Muscle of leg (tissue), 11 donors: ENCODE data around the gene TBC1D22A. TPM values are rescaled to one million over a fixed set of nuclear protein-coding genes. Genes with fewer than 3 reads are reported as not detected.
A peak's percentile ranks its signal among the peaks of the same experiment; 100 is the strongest.

Experiments used
- DNase-seq: peaks from one replicate; pipeline ENCODE4 v3.0.0; 2013
- H3K27ac ChIP-seq: one replicate; pipeline ENCODE4 v1.5.1; 2013; ENCODE audit warnings: mild to moderate bottlenecking, low read length, control low read depth
- H3K27me3 ChIP-seq: one replicate; pipeline ENCODE4 v1.6.1; 2013; ENCODE audit warnings: low read length; ENCODE audit not compliant: control insufficient read depth, insufficient read depth
- H3K36me3 ChIP-seq: one replicate; pipeline ENCODE4 v1.6.1; 2013; ENCODE audit warnings: low read length; ENCODE audit not compliant: control insufficient read depth, insufficient read depth
- H3K4me1 ChIP-seq: one replicate; pipeline ENCODE4 v1.6.1; 2013; ENCODE audit warnings: low read length; ENCODE audit not compliant: control insufficient read depth, insufficient read depth
- H3K4me3 ChIP-seq: one replicate; pipeline ENCODE4 v1.5.1; 2013; ENCODE audit warnings: low read length, control low read depth
- H3K9me3 ChIP-seq: replicated peaks from 2 replicates; pipeline ENCODE4 v1.6.1; 2013; ENCODE audit warnings: low read depth, low read length; ENCODE audit not compliant: control insufficient read depth
- WGBS: methylation state at CpG from one replicate; pipeline ENCODE4 v1.1.5; 2013; ENCODE audit warnings: missing lambda C conversion rate; ENCODE audit not compliant: insufficient coverage; 5-methylcytosine and 5-hydroxymethylcytosine counted together
- polyA plus RNA-seq, 8 donors: library from polyadenylated mRNA; unstranded; fragments of 120-200 nt; gene quantifications; one replicate each; pipeline versions ENCODE4 v1.2.1 to v1.2.3, GENCODE V29; 2013; ENCODE audit warnings: inconsistent platforms in 1 of 8, low replicate concordance in 1 of 8; ENCODE audit not compliant: insufficient read length in 8 of 8, insufficient read depth in 1 of 8
- total RNA-seq: library from RNA; stranded (reverse); fragments of 120-200 nt; gene quantifications from one replicate; pipeline ENCODE4 v1.2.4, GENCODE V29; 2013

TBC1D22A gene
- total and polyA plus RNA-seq, 9 donors = 8.0 to 16.9 (median 15.6) TPM

- 89% methylated on average over 5 of the region's 7 CpGs for WGBS
- no peak overlapping the region for H3K4me3 ChIP-seq
- no peaks in the 10 kb centered on the region for H3K4me1 ChIP-seq
- peaks cover 2% of the 10 kb centered on the region for H3K36me3 ChIP-seq
- DNase-seq = no peak
- no peak overlapping the region for H3K27ac ChIP-seq
- H3K27me3 ChIP-seq = no peaks in the 10 kb centered on the region
- H3K9me3 ChIP-seq = no peaks in the 10 kb centered on the region
Observed at GRCh38 chr22:46951973-46952372, 189.5 kb downstream of the TBC1D22A start.

- Histone ChIP-seq H3K4me3 (no peak overlapping the region), H3K4me1 (no peaks in the 10 kb centered on the region), H3K36me3 (peaks cover 2% of the 10 kb centered on the region), H3K27me3 (no peaks in the 10 kb centered on the region), H3K9me3 (no peaks in the 10 kb centered on the region), H3K27ac (no peak overlapping the region)
- 90% methylated on average over 8 of the region's 18 CpGs for WGBS
- peak; percentile 30 for DNase-seq
Observed at GRCh38 chr22:46953968-46954765, 191.7 kb downstream of the TBC1D22A start.

DNA sequence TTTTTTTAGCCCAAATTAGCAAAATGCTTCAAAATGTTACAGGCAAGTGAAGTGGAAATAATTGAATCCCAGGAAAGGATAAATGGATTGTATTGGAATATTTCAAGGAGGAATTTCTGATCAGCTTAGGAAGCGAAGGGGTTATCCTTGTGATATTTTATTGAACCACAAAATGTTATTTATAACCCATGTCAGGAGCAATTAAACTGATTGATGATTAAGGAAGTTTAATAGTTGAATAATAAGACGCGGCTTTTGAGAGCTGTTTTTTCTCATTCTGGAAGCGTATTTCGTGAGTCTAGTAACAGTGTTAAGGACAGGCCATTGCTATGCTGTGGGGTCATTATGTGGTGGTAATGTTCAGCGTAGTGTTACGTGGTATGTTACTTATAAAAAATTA is 192.3 kb downstream of the TBC1D22A start:
- Histone ChIP-seq H3K27ac (no peak overlapping the region), H3K36me3 (peaks cover 2% of the 10 kb centered on the region), H3K4me1 (no peaks in the 10 kb centered on the region), H3K4me3 (no peak overlapping the region), H3K9me3 (no peaks in the 10 kb centered on the region), H3K27me3 (no peaks in the 10 kb centered on the region)
- DNase-seq = no peak
- WGBS = 95% methylated on average over 4 of the region's 7 CpGs

DNA sequence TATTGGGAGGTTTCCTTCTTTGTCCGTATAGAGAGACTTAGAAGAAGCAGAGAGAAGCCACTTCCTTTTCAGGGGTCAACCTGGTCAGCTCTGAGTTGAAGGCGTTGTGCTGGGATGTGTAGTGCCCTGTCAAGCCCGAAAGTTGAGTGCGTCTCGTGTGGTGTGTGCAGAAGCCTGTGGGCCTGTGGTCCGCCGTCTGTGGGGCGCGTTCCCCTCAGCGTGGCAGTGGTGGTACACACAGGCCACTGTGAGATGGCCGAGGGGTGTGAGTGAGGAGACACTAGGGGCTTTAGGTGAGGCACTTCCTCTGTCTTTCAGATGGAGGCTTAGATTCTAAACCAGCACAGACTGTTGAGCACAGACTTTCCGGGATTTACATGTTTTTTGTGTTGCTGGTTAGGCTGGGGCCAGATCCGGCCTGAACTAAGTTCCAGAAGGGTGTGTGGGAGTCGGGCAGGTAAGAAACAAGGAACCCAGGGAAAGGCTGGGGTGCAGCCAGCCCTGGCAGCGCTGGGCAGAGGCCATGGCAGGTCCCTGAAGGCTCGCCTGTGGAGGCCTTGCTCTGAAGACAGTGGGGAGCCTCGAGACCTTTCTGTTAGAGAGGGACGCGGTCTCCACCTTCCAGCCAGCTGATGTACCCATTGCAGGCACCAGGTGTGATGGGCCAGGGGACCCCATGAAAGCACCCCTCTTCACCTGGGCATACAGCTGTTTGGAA is 194.2 kb downstream of the TBC1D22A start:
- no peak overlapping the region for H3K4me3 ChIP-seq
- no peaks in the 10 kb centered on the region for H3K4me1 ChIP-seq
- no peaks in the 10 kb centered on the region for H3K36me3 ChIP-seq
- H3K27ac ChIP-seq = no peak overlapping the region
- H3K9me3 ChIP-seq = no peaks in the 10 kb centered on the region
- WGBS = 86% methylated on average over 16 of the region's 19 CpGs
- H3K27me3 ChIP-seq = no peaks in the 10 kb centered on the region
- DNase-seq = no peak

GRCh38 chr22:46957521-46957920 is 195.1 kb downstream of the TBC1D22A start:
- no peaks in the 10 kb centered on the region for H3K36me3 ChIP-seq
- DNase-seq = no peak
- no peaks in the 10 kb centered on the region for H3K27me3 ChIP-seq
- H3K4me1 ChIP-seq = no peaks in the 10 kb centered on the region
- H3K27ac ChIP-seq = no peak overlapping the region
- no peaks in the 10 kb centered on the region for H3K9me3 ChIP-seq
- 88% methylated on average over 11 of the region's 12 CpGs for WGBS
- no peak overlapping the region for H3K4me3 ChIP-seq

GRCh38 chr22:46958191-46958590 is 195.7 kb downstream of the TBC1D22A start:
- H3K27me3 ChIP-seq = no peaks in the 10 kb centered on the region
- H3K36me3 ChIP-seq = no peaks in the 10 kb centered on the region
- 67% methylated on average over 8 of the region's 10 CpGs for WGBS
- no peak for DNase-seq
- H3K27ac ChIP-seq = no peak overlapping the region
- no peaks in the 10 kb centered on the region for H3K9me3 ChIP-seq
- H3K4me3 ChIP-seq = no peak overlapping the region
- no peaks in the 10 kb centered on the region for H3K4me1 ChIP-seq

GRCh38 chr22:46958658-46959057 is 196.2 kb downstream of the TBC1D22A start:
- Histone ChIP-seq H3K9me3 (no peaks in the 10 kb centered on the region), H3K27ac (no peak overlapping the region), H3K27me3 (no peaks in the 10 kb centered on the region), H3K36me3 (no peaks in the 10 kb centered on the region), H3K4me1 (peaks cover 4% of the 10 kb centered on the region), H3K4me3 (no peak overlapping the region)
- 72% methylated on average over 5 of the region's 10 CpGs for WGBS
- DNase-seq = no peak

DNA sequence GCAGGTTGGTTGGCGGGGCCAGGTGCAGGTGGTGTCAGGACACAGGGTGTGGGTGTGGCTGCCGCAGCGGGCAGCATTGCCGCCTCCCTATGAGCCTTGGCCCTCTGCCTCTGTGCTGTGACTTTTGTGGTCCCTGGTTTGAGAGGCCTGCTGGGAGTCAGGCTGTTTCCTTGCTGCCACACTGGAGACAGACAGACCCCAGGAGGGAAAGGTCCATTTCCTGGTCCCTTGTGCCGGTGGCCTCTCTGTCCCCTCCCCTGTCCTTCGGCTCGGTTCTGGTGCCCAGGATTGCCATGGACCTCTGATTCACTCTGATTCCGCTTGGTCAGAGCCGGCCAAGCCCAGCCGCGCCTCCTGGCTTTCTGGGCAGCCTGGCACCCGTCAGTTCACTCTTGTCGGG is 196.9 kb downstream of the TBC1D22A start:
- Histone ChIP-seq H3K27me3 (no peaks in the 10 kb centered on the region), H3K4me3 (no peak overlapping the region), H3K4me1 (peaks cover 9% of the 10 kb centered on the region), H3K36me3 (no peaks in the 10 kb centered on the region), H3K9me3 (no peaks in the 10 kb centered on the region), H3K27ac (no peak overlapping the region)
- 83% methylated on average over 13 of the region's 13 CpGs for WGBS
- no peak for DNase-seq

- Histone ChIP-seq H3K27me3 (no peaks in the 10 kb centered on the region), H3K4me1 (peaks cover 9% of the 10 kb centered on the region), H3K27ac (no peak overlapping the region), H3K36me3 (no peaks in the 10 kb centered on the region), H3K9me3 (no peaks in the 10 kb centered on the region), H3K4me3 (no peak overlapping the region)
- no peak for DNase-seq
- WGBS = 70% methylated on average over 13 of the region's 17 CpGs
Observed at GRCh38 chr22:46961591-46962295, 199.3 kb downstream of the TBC1D22A start.

GRCh38 chr22:46962406-46962805 is 200.0 kb downstream of the TBC1D22A start:
- no CpG with 5 or more reads among the region's 5 CpGs for WGBS
- DNase-seq = no peak
- H3K9me3 ChIP-seq = no peaks in the 10 kb centered on the region
- H3K27ac ChIP-seq = no peak overlapping the region
- H3K27me3 ChIP-seq = no peaks in the 10 kb centered on the region
- no peak overlapping the region for H3K4me3 ChIP-seq
- H3K4me1 ChIP-seq = peaks cover 9% of the 10 kb centered on the region
- no peaks in the 10 kb centered on the region for H3K36me3 ChIP-seq
